GM18507 (cell line): Measurements from ENCODE around the gene KCNIP3.

Experiments
- DNase-seq: peaks from one replicate; pipeline ENCODE4 v3.0.0; 2011; ENCODE audit warnings: low read depth; ENCODE audit not compliant: insufficient read length; ENCODE audit errors: extremely low spot score
- FAIRE-seq: peaks from 2 replicates; lab custom pipeline; 2011; peaks lifted over from hg19 to GRCh38; lab: Jason Lieb, UNC

Gene KCNIP3

GRCh38 chr2:95310651-95311050 lies 13.5 kb downstream of the KCNIP3 start:
- no peak for DNase-seq

GRCh38 chr2:95311815-95312542 lies 14.8 kb downstream of the KCNIP3 start:
- DNase-seq (no peak), FAIRE-seq (no peak)

More at GRCh38 chr2:95310651-95311050, 13.5 kb downstream of the KCNIP3 start:
- FAIRE-seq: no peak

- DNase-seq (no peak), FAIRE-seq (no peak)
Measured at GRCh38 chr2:95312543-95313201, 15.5 kb downstream of the KCNIP3 start.

GRCh38 chr2:95313296-95314131 lies 16.4 kb downstream of the KCNIP3 start:
- FAIRE-seq (no peak), DNase-seq (no peak)

GRCh38 chr2:95314598-95314963 lies 17.4 kb downstream of the KCNIP3 start:
- DNase-seq: no peak
- FAIRE-seq: no peak

GRCh38 chr2:95314964-95315611 lies 17.9 kb downstream of the KCNIP3 start:
- FAIRE-seq (no peak), DNase-seq (no peak)

GRCh38 chr2:95315801-95316411 lies 18.8 kb downstream of the KCNIP3 start:
- FAIRE-seq: no peak

GRCh38 chr2:95316466-95317122 lies 19.4 kb downstream of the KCNIP3 start:
- no peak for DNase-seq
- no peak for FAIRE-seq

More at GRCh38 chr2:95315801-95316411, 18.8 kb downstream of the KCNIP3 start:
- DNase-seq: no peak

GRCh38 chr2:95317123-95317500 lies 20.0 kb downstream of the KCNIP3 start:
- no peak for DNase-seq
- no peak for FAIRE-seq

- FAIRE-seq (no peak), DNase-seq (no peak)
Measured at GRCh38 chr2:95317665-95318425, 20.7 kb downstream of the KCNIP3 start.

- FAIRE-seq (no peak), DNase-seq (no peak)
Measured at GRCh38 chr2:95318431-95319220, 21.5 kb downstream of the KCNIP3 start.

GRCh38 chr2:95319481-95320343 lies 22.6 kb downstream of the KCNIP3 start:
- DNase-seq (no peak), FAIRE-seq (no peak)

- DNase-seq (no peak), FAIRE-seq (no peak)
Measured at GRCh38 chr2:95320344-95320712, 23.2 kb downstream of the KCNIP3 start.

GRCh38 chr2:95320986-95321767 lies 24.0 kb downstream of the KCNIP3 start:
- FAIRE-seq: no peak

GRCh38 chr2:95323347-95324155 lies 26.4 kb downstream of the KCNIP3 start:
- no peak for FAIRE-seq
- DNase-seq: no peak

More at GRCh38 chr2:95320986-95321767, 24.0 kb downstream of the KCNIP3 start:
- no peak for DNase-seq
